ENCODE measurements around the gene CROCC.
"Not testable (repeated sequence)": the region's sequence is repeated elsewhere in the genome, so short reads cannot be mapped to it uniquely, and the experiment has no call there.

The CROCC gene

GRCh38 chr1:16895598-16896315 lies 26.0 kb upstream of the CROCC start, which contains the start of gene RNU1-2:
RNU1-2 (plus strand) TSS chr1:16895980.
- H3K27me3 ChIP-seq (ENCODE audit: insufficient read depth, poor library complexity, severe bottlenecking): not testable (repeated sequence)
- TF ChIP-seq POLR2AphosphoS5 (IDR thresholded peaks at IDR 0.05; ENCODE audit: low read depth) (peak; percentile 97), SPI1 (IDR thresholded peaks at IDR 0.05; ENCODE audit: borderline replicate concordance, low read depth) (peak; percentile 42; the same call in 1 of the 2 replicates), GABPA (IDR thresholded peaks at IDR 0.05; ENCODE audit: low read depth) (peak; percentile 25; the same call in 1 of the 2 replicates)
- H3K27ac ChIP-seq (replicated peaks): peak within 1 kb of the TSS; percentile 68
- H3K4me3 ChIP-seq (replicated peaks; ENCODE audit: insufficient read depth, low read length): peak within 1 kb of the TSS; percentile 28
- peak; percentile 88 to 95 for DNase-seq (ENCODE audit: low read depth in 1 of 2, low spot score in 1 of 2)

DNA sequence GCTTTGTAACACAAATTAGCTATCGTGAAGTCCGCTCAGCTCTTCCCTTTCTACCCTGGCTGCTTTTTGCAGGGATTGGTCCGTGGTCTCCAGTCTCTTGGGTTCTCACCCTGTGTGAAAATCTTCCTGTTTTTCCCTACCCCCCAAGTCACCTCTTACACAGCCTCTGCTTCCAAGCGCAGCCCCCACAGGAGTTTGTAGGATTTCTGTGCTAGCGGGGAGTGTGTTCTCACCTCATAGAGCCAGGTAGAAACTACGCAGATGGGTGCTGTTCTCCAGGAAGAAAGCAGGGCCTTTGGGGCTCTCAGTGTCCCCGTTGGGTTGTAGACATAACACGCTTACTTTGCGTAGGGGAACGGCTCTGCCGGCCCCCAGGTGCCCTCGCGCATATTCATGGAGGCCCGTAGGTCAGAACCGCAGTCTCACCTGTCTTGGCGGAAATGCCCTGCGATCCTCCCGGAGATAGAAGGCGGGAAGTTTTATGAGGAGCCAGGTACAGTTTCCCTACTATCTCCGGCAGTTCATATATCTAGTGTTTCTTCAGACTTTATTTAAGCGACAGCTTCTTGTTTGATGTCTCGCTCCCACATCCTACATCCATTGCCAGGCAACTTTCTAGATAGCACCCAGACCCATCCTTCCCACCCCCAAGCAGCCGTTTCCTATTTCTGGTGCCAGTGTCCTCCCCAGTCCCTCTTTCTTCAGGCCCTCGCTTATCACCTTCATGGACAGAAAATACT lies 25.2 kb upstream of the CROCC start:
- not testable (repeated sequence) for H3K27ac ChIP-seq (replicated peaks); H3K27me3 ChIP-seq (ENCODE audit: insufficient read depth, poor library complexity, severe bottlenecking)
- peak; percentile 45 to 61 for DNase-seq (ENCODE audit: low read depth in 1 of 2, low spot score in 1 of 2)
- peak overlapping the region; percentile 28 for H3K4me3 ChIP-seq (replicated peaks; ENCODE audit: insufficient read depth, low read length)
- peak; percentile 51 for TF ChIP-seq POLR2AphosphoS5 (IDR thresholded peaks at IDR 0.05; ENCODE audit: low read depth)

DNA sequence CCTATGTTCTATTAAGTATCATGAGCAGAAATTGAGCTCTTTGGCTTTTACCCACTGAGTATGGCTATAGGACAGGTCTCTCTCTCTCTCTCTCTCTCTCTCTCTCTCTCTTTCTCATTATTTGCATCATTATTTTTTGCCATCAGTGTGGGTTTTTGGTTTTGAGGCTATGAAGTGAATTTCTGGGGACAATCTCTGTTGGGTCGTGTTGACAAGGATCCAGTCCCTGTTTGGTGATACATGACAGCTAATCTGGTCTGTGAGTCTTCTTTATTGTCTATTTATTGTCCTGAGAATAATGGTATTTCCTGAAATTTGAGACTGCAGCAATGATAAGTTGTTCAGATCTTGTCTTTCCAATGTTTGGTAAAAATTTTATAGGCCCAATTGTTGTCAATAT lies 24.1 kb upstream of the CROCC start:
- H3K27ac ChIP-seq (replicated peaks); H3K4me3 ChIP-seq (replicated peaks; ENCODE audit: insufficient read depth, low read length); H3K27me3 ChIP-seq (ENCODE audit: insufficient read depth, poor library complexity, severe bottlenecking); DNase-seq (ENCODE audit: low read depth in 1 of 2, low spot score in 1 of 2): not testable (repeated sequence)

DNA sequence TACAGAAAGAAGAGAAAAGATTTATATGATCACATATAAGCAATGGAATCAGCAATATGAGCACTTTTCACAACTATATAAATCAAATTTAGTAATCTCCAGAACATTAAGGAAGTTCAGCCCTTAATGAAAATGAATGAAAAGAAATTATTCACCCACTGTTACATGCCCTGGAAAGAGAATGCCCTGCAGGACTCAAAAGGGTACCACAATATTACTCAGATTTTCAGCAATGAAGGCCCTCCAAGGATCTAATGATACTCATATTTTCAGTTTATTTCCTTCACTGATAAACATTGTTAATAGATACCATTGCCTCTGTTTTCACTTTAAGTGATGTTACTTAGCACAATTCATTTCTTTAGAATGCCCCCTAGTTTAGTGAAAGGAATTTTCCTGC lies 23.4 kb upstream of the CROCC start:
- not testable (repeated sequence) for H3K4me3 ChIP-seq (replicated peaks; ENCODE audit: insufficient read depth, low read length); H3K27me3 ChIP-seq (ENCODE audit: insufficient read depth, poor library complexity, severe bottlenecking); H3K27ac ChIP-seq (replicated peaks); DNase-seq (ENCODE audit: low read depth in 1 of 2, low spot score in 1 of 2)

- not testable (repeated sequence) for H3K4me3 ChIP-seq (replicated peaks; ENCODE audit: insufficient read depth, low read length); DNase-seq (ENCODE audit: low read depth in 1 of 2, low spot score in 1 of 2); H3K27me3 ChIP-seq (ENCODE audit: insufficient read depth, poor library complexity, severe bottlenecking); H3K27ac ChIP-seq (replicated peaks)
These were observed 22.7 kb upstream of the CROCC start for GRCh38 chr1:16899020-16899419.

DNA sequence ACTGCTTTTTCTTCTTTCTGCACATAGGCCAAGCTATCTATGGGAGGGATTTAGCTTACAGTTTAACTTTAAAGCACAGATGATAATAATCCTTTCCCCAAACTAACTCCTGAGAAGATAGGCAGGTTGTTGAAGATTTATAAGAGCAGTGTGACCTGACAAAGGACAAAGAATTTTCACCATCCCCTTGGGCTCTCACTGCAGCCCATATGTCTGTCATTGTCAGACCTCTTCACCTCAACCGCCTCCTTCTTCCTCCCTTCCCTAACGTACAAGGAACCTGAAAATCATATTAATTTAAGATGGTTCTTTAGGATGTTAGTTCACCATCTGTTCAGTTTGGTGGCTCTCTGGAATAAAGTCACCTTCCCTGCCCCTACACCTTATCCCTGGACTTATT lies 21.0 kb upstream of the CROCC start:
- no peaks in the 10 kb centered on the region for H3K27me3 ChIP-seq (ENCODE audit: insufficient read depth, poor library complexity, severe bottlenecking)
- H3K27ac ChIP-seq (replicated peaks): peak overlapping the region; percentile 29; the same call in 1 of the 2 replicates
- no peak overlapping the region for H3K4me3 ChIP-seq (replicated peaks; ENCODE audit: insufficient read depth, low read length)
- no peak for DNase-seq (ENCODE audit: low read depth in 1 of 2, low spot score in 1 of 2)
- no peak for TF ChIP-seq CTCF (IDR thresholded peaks at IDR 0.05; ENCODE audit: insufficient read depth, low read length)
- TF ChIP-seq, protein P1, sequence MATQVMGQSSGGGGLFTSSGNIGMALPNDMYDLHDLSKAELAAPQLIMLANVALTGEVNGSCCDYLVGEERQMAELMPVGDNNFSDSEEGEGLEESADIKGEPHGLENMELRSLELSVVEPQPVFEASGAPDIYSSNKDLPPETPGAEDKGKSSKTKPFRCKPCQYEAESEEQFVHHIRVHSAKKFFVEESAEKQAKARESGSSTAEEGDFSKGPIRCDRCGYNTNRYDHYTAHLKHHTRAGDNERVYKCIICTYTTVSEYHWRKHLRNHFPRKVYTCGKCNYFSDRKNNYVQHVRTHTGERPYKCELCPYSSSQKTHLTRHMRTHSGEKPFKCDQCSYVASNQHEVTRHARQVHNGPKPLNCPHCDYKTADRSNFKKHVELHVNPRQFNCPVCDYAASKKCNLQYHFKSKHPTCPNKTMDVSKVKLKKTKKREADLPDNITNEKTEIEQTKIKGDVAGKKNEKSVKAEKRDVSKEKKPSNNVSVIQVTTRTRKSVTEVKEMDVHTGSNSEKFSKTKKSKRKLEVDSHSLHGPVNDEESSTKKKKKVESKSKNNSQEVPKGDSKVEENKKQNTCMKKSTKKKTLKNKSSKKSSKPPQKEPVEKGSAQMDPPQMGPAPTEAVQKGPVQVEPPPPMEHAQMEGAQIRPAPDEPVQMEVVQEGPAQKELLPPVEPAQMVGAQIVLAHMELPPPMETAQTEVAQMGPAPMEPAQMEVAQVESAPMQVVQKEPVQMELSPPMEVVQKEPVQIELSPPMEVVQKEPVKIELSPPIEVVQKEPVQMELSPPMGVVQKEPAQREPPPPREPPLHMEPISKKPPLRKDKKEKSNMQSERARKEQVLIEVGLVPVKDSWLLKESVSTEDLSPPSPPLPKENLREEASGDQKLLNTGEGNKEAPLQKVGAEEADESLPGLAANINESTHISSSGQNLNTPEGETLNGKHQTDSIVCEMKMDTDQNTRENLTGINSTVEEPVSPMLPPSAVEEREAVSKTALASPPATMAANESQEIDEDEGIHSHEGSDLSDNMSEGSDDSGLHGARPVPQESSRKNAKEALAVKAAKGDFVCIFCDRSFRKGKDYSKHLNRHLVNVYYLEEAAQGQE (IDR thresholded peaks at IDR 0.05; ENCODE audit: insufficient replicate concordance, low read depth): no peak
- no peak for TF ChIP-seq GABPA (IDR thresholded peaks at IDR 0.05; ENCODE audit: low read depth)
- no peak for TF ChIP-seq POLR2AphosphoS5 (IDR thresholded peaks at IDR 0.05; ENCODE audit: low read depth)
- no peak for TF ChIP-seq SPI1 (IDR thresholded peaks at IDR 0.05; ENCODE audit: borderline replicate concordance, low read depth)

DNA sequence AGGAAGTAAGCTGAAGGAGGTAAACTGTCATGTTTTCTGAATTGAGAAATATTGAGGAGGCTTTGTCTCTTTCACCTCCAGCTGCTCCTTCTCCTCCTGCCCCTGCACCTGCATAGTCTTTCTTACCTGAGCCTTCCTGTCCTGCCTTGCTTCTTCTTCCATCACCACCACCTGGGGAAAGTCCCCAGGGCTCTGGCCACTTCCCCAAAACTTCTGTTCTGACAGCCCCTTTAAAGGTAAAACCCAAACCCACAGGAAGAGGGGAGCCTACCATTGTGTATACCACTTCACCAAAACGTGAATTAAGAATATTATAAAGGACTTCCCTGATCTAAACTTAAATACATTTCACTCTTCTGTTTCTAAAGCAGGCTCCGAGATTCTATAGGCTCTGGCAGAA lies 20.4 kb upstream of the CROCC start:
- not testable (repeated sequence) for H3K27me3 ChIP-seq (ENCODE audit: insufficient read depth, poor library complexity, severe bottlenecking); H3K4me3 ChIP-seq (replicated peaks; ENCODE audit: insufficient read depth, low read length); DNase-seq (ENCODE audit: low read depth in 1 of 2, low spot score in 1 of 2); H3K27ac ChIP-seq (replicated peaks)
- TF ChIP-seq SPI1 (IDR thresholded peaks at IDR 0.05; ENCODE audit: borderline replicate concordance, low read depth): peak; percentile 17; the same call in 1 of the 2 replicates
